ENCODE results near the gene PAK1.

The PAK1 gene

DNA sequence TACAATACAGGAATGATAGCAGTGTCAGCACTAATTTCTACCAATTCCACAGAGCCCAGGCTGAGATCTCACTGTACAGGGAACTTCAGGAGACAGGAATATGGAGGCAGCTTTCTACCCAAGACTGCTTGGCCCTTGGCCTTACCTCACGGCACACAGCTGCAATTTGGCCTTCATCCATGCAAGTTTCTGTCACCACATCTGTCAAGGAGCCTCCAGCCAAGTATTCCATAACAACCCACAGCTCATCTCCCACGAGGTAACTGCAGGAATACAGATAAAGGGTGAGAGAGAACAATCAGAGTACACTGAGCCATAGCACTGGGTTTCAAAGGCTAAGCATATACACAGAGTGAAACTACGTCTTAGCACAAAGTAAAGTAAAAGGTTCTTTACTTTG, 133.4 kb downstream of the PAK1 start:
- H3K9me3 ChIP-seq (ENCODE audit: insufficient read depth, low read length): no peaks in the 10 kb centered on the region
- H3K9ac ChIP-seq (ENCODE audit: low read length): no peak overlapping the region
- no peaks in the 10 kb centered on the region for H3K9me2 ChIP-seq (replicated peaks; ENCODE audit: insufficient read depth, low read length)
- no peaks in the 10 kb centered on the region for H3K36me3 ChIP-seq (ENCODE audit: low read length)
- no peaks in the 10 kb centered on the region for H3F3A ChIP-seq (ENCODE audit: insufficient read depth)
- H3K79me2 ChIP-seq (ENCODE audit: insufficient read depth, low read length): no peaks in the 10 kb centered on the region
- no peak overlapping the region for H3K4me3 ChIP-seq (ENCODE audit: insufficient read depth, low read length, poor library complexity, severe bottlenecking)
- no peak overlapping the region for H2AFZ ChIP-seq (ENCODE audit: low read depth, low read length, severe bottlenecking)
- no peaks in the 10 kb centered on the region for H4K20me1 ChIP-seq (ENCODE audit: low read depth, low read length)
- TF ChIP-seq EZH2phosphoT487 (conservative IDR thresholded peaks at IDR 0.05; ENCODE audit: low read length): no peak
- TF ChIP-seq, protein P1, sequence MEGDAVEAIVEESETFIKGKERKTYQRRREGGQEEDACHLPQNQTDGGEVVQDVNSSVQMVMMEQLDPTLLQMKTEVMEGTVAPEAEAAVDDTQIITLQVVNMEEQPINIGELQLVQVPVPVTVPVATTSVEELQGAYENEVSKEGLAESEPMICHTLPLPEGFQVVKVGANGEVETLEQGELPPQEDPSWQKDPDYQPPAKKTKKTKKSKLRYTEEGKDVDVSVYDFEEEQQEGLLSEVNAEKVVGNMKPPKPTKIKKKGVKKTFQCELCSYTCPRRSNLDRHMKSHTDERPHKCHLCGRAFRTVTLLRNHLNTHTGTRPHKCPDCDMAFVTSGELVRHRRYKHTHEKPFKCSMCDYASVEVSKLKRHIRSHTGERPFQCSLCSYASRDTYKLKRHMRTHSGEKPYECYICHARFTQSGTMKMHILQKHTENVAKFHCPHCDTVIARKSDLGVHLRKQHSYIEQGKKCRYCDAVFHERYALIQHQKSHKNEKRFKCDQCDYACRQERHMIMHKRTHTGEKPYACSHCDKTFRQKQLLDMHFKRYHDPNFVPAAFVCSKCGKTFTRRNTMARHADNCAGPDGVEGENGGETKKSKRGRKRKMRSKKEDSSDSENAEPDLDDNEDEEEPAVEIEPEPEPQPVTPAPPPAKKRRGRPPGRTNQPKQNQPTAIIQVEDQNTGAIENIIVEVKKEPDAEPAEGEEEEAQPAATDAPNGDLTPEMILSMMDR (IDR thresholded peaks at IDR 0.05; ENCODE audit: insufficient read depth, low read length, poor library complexity, severe bottlenecking): no peak
- no peak overlapping the region for H3K4me2 ChIP-seq (ENCODE audit: low read depth, low read length, poor library complexity, severe bottlenecking)
- no peak overlapping the region for H3K27ac ChIP-seq (ENCODE audit: low read depth, low read length)
- no peaks in the 10 kb centered on the region for H3K27me3 ChIP-seq (ENCODE audit: low read length)

- Histone ChIP-seq H3K79me2 (ENCODE audit: insufficient read depth, low read length) (no peaks in the 10 kb centered on the region), H3K27ac (ENCODE audit: low read depth, low read length) (no peak overlapping the region), H3K9ac (ENCODE audit: low read length) (no peak overlapping the region), H3F3A (ENCODE audit: insufficient read depth) (no peaks in the 10 kb centered on the region), H4K20me1 (ENCODE audit: low read depth, low read length) (no peaks in the 10 kb centered on the region), H3K4me3 (ENCODE audit: insufficient read depth, low read length, poor library complexity, severe bottlenecking) (no peak overlapping the region), H3K4me2 (ENCODE audit: low read depth, low read length, poor library complexity, severe bottlenecking) (no peak overlapping the region), H3K27me3 (ENCODE audit: low read length) (no peaks in the 10 kb centered on the region), H3K9me2 (replicated peaks; ENCODE audit: insufficient read depth, low read length) (no peaks in the 10 kb centered on the region), H3K36me3 (ENCODE audit: low read length) (no peaks in the 10 kb centered on the region), H2AFZ (ENCODE audit: low read depth, low read length, severe bottlenecking) (no peak overlapping the region), H3K9me3 (ENCODE audit: insufficient read depth, low read length) (no peaks in the 10 kb centered on the region)
- no peak for TF ChIP-seq EZH2phosphoT487 (conservative IDR thresholded peaks at IDR 0.05; ENCODE audit: low read length)
- TF ChIP-seq, protein P1 (IDR thresholded peaks at IDR 0.05; ENCODE audit: insufficient read depth, low read length, poor library complexity, severe bottlenecking): no peak
Observed at GRCh38 chr11:77332259-77332658, 141.6 kb downstream of the PAK1 start.

- H3K4me2 ChIP-seq (ENCODE audit: low read depth, low read length, poor library complexity, severe bottlenecking): no peak overlapping the region
- TF ChIP-seq EZH2phosphoT487 (conservative IDR thresholded peaks at IDR 0.05; ENCODE audit: low read length): no peak
- TF ChIP-seq, protein P1 (IDR thresholded peaks at IDR 0.05; ENCODE audit: insufficient read depth, low read length, poor library complexity, severe bottlenecking): no peak
- H4K20me1 ChIP-seq (ENCODE audit: low read depth, low read length): no peaks in the 10 kb centered on the region
- H3K27ac ChIP-seq (ENCODE audit: low read depth, low read length): no peak overlapping the region
- H3K36me3 ChIP-seq (ENCODE audit: low read length): no peaks in the 10 kb centered on the region
- no peaks in the 10 kb centered on the region for H3K27me3 ChIP-seq (ENCODE audit: low read length)
- no peaks in the 10 kb centered on the region for H3K9me2 ChIP-seq (replicated peaks; ENCODE audit: insufficient read depth, low read length)
- no peak overlapping the region for H2AFZ ChIP-seq (ENCODE audit: low read depth, low read length, severe bottlenecking)
- no peak overlapping the region for H3K4me3 ChIP-seq (ENCODE audit: insufficient read depth, low read length, poor library complexity, severe bottlenecking)
- no peaks in the 10 kb centered on the region for H3K79me2 ChIP-seq (ENCODE audit: insufficient read depth, low read length)
- H3F3A ChIP-seq (ENCODE audit: insufficient read depth): no peaks in the 10 kb centered on the region
- no peaks in the 10 kb centered on the region for H3K9me3 ChIP-seq (ENCODE audit: insufficient read depth, low read length)
- no peak overlapping the region for H3K9ac ChIP-seq (ENCODE audit: low read length)
Observed at GRCh38 chr11:77325159-77325558, 148.7 kb downstream of the PAK1 start.

Measured in SU-DHL-6 (cell line).